Neural progenitor cell (in vitro differentiated cells): ENCODE measurements around the gene DBNDD1.

ENCODE experiments used
- CTCF ChIP-seq: fragments of 200-600 bp; sonication (generic); IDR thresholded peaks from 2 replicates; pipeline ENCODE4 v1.5.1; 2017; ENCODE audit warnings: antibody characterized with exemption, mild to moderate bottlenecking
- EZH2phosphoT487 ChIP-seq: fragments of 200-600 bp; sonication (generic); IDR thresholded peaks from 2 replicates; pipeline ENCODE4 v1.6.1; 2017; ENCODE audit warnings: antibody characterized with exemption

GRCh38 chr16:90028985-90029384 is 9.7 kb upstream of the DBNDD1 start:
- TF ChIP-seq CTCF, result no peak
- TF ChIP-seq EZH2phosphoT487, result no peak
